Muscle of arm (tissue), 14 donors: ENCODE results near the gene STAP2. TPM values are rescaled to one million over a fixed set of nuclear protein-coding genes. Genes with fewer than 3 reads are reported as not detected.

Experiments
- DNase-seq: peaks from one replicate; pipeline ENCODE4 v3.0.0-alpha.2; 2013
- long read RNA-seq, 11 donors: transcript quantifications; one replicate each; lab custom pipeline, GENCODE V29; 2026
- polyA plus RNA-seq, 12 donors: library from polyadenylated mRNA; unstranded; fragments of 120-200 nt; gene quantifications; one replicate each; pipeline ENCODE4 v1.2.1, GENCODE V29; 2013; ENCODE audit not compliant: insufficient read length in 12 of 12

The STAP2 gene, protein sequence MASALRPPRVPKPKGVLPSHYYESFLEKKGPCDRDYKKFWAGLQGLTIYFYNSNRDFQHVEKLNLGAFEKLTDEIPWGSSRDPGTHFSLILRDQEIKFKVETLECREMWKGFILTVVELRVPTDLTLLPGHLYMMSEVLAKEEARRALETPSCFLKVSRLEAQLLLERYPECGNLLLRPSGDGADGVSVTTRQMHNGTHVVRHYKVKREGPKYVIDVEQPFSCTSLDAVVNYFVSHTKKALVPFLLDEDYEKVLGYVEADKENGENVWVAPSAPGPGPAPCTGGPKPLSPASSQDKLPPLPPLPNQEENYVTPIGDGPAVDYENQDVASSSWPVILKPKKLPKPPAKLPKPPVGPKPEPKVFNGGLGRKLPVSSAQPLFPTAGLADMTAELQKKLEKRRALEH
- 10 to 100 TPM in 2 of 12 donors, 1 to 10 TPM in 8, not detected in 2; 3.5 to 37.7 (median 5.1) TPM for polyA plus RNA-seq
- long read RNA-seq, donor 1, transcript STAP2-201 (13 exons, 1,426 nt): major isoform, 10 of 34 reads
- long read RNA-seq, donor 1, partial matches to known transcripts: 16 of 34 reads
- long read RNA-seq, donor 1, other reads (novel, unspliced or antisense): 5 of 34 reads
- long read RNA-seq, donor 2: 0 reads
- long read RNA-seq, donor 3: 0 reads
- long read RNA-seq, donor 4: 0 reads
- long read RNA-seq, donor 5, partial matches to known transcripts: 0 of 1 reads
- long read RNA-seq, donor 5, other reads (novel, unspliced or antisense): 0 of 1 reads
- long read RNA-seq, donor 6: 0 reads
- long read RNA-seq, donor 7, partial matches to known transcripts: 0 of 1 reads
- long read RNA-seq, donor 7, other reads (novel, unspliced or antisense): 0 of 1 reads
- long read RNA-seq, donor 8, partial matches to known transcripts: 0 of 1 reads
- long read RNA-seq, donor 8, other reads (novel, unspliced or antisense): 0 of 1 reads
- long read RNA-seq, donor 9, partial matches to known transcripts: 0 of 2 reads
- long read RNA-seq, donor 9, other reads (novel, unspliced or antisense): 0 of 2 reads
- long read RNA-seq, donor 10: 0 reads
- long read RNA-seq, donor 11: 0 reads

DNA sequence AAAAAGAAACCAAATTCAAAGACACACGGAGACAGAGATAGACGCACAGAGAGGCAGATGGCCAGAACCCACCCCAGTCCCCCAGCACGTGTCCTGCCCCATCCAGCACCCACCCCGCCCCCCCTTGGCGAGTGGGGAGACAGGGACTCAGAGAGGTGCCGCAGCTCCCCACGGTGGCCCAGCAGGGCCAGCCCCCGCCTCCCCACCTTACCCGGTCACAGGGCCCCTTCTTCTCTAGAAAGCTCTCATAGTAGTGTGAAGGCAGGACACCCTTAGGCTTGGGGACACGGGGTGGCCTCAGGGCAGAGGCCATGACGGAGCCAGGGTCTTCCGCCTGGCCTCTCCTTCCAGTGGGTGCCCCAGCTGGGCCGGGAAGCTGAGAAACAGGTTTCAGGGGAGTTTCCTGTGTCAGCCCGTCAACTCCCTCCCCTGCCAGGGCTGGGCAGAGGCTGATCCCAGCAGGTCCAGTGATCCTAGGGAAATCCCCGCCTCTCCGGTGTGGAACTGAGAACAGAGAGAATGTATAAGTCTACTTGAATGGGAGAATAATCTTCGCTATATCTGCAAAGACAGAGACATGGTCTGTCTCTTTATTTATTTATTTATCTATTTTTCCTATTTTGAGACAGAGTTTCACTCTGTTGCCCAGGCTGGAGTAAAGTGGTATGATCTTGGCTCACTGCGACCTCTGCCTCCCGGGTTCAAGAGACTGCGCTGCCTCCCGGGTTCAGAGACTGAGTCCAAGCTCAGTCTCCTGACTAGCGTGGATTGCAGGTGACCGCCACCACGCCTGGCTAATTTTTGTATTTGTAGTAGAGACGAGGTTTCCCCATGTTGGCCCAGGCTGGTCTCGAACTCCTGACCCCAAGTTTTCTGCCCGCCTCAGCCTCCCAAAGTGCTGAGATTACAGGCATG is at the start of gene STAP2:
TSS of gene STAP2 (minus strand) at position 387 of the 915 bp plus-strand sequence. CDS start at position 313, 74 bp downstream.
- no peak for DNase-seq

DNA sequence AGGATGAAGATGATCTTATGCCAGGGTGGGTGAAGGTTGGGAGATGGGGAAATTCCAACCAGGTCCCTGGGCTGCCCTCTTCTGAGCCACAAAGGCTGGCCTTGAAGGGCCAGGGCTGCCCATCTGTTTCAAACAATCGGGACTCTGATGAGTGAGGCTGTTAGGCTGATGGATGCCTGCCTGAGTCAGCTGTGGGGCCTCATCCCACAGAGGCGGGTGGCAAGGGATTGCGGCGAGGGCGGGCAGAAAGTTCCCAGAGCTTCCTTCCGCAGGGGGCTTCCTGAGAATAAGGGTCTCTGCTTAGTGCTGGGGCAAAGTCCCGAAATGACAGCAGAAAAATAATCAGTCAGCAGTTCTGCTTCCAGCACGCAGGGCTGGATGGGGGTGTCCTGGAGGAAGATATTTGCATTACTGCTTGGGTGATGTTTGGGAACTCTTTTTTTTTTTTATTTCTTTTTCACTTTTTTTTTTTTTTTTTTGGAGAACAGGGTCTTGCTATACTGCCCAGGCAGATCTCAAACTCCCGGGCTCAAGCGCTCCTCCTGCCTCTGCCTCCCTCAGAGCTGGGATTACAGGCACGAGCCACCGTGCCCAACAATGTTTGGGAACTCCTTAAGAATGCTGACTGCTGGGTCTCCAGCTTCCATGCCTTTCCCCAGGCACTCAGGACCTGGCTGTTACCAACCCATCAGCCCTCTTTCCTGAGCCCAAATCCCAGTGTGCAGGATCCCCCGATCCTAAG is 47.6 kb upstream of the STAP2 start:
- no peak for DNase-seq

DNA sequence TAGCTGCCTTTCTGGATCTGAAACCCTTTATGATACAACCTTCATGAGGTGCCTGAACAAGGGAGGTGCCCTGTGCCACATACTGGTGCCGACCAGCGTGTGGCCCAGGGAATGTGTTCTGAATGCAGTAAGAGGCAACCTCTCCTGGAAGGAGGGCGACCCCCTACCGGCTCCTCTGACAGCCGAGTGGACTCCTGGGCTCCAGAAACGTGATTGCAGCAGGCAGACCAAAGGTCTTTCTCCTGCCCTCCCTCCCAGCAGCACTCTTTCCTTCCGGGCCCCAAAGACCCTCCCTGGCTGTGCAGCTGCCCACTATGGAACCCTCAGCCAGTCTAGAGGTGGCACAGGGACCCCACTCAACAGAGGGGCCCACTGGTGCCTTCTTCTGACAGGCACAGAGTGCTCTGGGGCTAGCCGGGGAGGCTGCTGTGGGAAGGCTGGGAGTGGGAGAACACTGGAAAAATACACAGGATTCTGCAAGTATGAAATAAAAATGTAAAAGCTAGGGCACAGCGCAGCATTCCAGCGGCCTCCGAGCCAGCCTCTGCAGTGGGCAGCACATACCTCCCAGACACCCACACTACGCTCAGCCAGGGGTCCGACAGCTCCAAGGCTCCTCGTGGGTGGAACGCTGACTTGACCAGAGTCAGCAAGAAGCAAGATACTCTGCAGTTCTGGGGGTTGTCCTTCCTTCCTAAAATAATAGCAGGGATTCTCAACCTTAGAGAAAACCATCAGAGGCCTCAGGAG is 46.8 kb upstream of the STAP2 start:
- no peak for DNase-seq

DNA sequence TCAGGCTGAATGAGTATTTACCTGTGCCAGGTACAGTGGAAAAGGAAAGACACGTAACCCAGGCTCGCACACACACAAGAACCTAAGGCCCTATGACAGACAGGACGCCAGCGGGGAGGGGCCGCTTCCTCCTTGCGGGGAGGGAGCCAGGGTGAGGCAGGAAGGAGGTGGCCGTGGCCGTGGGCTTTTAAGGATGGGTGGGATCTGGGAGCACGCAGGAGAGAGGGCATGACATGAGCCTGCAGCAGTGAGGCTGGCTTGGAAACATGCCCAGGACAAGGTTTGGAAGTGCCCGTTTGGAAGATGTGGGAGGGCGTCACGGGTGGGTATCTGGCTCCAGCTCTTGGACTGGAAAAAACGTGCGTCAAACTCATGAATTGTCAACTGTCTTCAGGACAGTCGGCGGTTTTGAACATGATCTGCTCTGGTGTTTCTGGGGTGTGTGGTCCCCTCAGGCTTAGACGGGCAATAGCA is 41.7 kb upstream of the STAP2 start:
- no peak for DNase-seq

DNA sequence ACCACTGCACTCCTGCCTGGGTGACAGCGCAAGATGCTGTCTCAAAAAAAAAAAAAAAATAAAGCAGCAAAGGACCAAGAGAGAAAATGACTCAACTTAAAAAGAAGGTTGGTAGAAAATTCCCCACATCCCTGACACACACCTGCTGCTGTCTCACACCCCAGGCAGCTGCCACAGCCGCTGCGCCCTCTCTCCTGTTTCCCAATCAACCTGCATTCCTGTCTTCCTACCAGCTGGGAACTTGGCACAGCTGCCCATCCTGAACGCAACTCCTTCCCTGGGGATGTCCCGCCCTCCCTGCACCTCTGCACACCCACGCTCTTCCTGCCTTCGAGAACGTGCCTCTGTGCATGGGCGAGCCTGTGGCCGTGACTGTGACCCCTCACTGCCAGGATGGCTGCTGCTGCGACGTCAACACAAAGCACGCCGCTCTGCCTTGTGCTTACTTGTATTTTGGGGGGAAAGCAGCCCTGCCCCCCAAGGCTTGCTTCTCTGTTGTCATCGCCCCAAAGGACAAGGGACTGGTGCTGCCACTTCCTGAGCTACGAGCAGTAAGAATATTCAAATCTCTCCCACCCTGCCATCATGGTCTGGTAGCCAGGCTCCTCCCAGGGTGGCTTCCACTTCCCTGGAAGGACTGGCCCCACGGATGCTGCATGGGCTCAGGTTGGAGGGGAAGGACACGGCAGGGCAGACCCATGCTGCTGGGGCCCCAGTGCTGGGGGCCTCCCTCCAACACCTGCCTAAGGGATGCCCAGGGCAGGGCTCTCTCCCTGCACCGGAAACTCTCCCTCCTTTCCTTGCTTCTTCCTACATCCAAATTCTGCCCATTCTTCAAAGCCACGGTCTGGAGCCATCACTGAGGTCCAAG is 41.0 kb upstream of the STAP2 start:
- no peak for DNase-seq

DNA sequence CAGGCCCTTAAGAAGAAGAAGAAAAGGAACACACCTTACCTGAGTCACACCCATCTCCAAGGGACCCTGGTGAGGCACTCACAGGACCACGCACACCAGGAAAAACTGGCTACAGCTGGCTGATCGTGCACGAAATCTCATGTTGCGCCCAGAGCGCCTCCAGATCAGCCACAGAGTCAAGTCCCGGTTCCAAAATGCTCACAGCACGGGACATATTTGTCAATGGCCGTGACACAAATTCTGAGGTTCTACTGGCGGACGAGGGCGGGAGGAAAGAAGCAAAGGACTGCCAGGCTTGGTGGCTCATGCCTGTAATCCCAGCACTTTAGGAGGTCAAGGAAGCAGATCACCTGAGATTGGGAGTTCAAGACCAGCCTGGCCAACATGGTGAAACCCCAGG is 40.3 kb upstream of the STAP2 start:
- no peak for DNase-seq

DNA sequence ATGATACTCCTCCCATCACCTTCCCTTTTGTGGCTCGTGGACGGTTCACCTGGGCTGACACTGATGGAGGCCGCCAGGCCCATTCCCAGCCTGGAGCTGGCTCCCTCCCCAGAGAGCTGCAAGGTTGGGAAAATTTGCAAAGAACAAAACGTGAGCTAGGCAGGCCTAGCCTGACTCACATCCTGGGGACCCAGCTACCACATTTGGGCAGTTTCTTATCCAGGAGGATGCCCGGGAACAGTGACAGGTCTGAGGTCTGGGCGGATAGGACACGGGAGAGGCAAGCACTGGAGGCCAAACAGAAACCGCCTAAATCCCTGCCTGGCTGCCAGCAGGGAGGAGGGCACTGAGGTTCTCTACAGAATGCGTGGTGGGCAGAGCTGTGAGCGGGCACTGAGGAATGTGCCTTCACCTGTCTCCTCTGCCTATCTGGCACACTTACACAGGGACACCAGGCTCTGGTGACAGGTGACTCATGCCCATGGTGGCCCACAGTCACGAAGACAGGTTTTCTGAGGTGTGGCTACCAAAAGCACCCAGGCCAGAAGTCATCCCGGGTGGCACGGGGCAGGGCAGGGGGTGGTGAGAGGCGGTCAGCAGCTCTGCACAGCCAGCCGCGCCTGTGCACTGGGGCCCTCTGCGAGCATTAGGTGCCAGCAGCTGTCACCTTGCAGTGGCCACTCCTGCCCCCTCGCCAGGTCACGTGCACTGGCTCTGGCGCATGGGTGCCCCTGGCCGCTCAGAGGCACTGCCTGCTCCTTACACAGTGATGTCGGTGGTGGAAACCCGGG is 38.6 kb upstream of the STAP2 start:
- no peak for DNase-seq

DNA sequence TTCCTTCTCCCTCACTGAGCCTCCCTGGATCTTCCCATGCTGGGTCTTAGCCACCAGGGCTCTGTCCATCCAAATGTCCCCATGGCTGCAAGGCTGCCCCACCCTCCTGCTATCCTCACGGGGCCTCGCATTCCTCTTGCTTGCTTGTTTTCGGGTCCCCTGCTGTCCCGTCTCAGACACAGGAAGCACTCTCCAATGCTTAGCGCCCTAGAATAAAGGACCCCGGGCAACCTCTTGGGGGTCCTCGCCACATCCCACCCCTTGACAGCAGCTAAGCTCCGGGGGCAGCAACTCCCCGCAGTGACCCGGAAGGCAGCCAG is 38.0 kb upstream of the STAP2 start:
- DNase-seq: no peak

DNA sequence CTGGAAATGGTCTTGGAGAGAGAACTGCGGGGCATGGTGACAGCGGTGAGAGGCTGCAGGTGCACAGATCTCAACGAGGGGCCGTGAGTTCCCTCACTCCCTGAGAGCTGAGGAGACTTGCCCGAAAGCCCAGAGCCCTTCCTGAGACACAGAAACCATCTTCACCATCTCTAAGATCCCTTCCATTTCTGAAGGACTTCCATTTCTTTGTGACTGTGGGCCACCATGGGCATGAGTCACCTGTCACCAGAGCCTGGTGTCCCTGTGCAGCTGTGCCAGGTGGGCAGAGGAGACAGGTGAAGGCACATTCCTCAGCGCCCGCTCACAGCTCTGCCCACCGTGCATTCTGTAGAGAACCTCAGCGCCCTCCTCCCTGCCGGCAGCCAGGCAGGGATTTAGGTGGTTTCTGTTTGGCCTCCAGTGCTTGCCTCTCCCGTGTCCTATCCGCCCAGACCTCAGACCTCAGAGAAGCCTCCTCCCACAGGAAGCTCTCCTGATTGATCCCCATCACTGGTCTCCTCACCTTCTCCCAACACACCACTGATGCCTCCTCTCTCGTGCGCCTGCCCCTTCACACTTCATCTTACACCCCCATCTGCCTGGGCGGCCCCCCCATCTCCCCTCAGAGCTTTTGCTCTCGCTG is 37.5 kb upstream of the STAP2 start:
- DNase-seq: no peak

DNA sequence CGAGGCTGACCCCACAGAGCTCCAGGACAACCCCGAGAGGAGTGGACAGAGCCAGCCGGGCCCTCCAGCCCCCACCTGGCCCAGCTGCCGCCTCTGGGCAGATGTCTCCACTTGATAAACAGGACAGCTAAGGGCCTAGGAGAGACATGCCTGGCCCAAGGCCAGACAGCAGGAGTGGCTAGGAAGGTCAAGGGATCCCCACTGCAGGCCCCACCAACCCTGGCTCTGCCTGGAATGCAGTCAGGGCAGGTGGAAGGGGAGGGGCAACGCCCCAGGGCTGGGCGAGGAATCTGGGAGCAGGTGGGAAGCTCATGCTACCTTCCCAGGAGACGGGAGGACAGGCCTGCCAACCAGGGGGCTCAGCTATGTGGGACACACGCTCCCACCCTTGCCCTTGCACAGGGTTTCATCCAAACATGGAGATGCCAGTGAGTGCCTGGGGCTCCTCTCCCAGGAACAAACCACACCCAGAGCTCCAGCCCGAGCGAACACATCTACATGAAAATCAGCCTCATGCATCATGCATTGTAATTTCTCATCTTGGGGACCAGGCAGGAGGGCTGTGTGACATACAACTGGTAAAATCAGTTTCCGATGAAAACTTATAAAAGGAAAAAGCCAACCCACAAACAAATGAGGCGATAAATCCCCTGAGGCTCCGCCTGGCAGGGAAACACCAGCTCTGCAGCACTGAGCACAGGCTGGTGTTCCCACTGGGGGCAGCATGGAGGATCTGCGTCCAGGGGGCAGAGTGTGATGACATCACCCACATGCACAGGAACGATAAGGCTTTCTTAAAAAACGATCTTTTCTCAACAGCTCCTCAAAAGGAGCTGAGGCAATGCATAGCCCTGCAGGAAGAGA is 36.8 kb upstream of the STAP2 start:
- DNase-seq: no peak

DNA sequence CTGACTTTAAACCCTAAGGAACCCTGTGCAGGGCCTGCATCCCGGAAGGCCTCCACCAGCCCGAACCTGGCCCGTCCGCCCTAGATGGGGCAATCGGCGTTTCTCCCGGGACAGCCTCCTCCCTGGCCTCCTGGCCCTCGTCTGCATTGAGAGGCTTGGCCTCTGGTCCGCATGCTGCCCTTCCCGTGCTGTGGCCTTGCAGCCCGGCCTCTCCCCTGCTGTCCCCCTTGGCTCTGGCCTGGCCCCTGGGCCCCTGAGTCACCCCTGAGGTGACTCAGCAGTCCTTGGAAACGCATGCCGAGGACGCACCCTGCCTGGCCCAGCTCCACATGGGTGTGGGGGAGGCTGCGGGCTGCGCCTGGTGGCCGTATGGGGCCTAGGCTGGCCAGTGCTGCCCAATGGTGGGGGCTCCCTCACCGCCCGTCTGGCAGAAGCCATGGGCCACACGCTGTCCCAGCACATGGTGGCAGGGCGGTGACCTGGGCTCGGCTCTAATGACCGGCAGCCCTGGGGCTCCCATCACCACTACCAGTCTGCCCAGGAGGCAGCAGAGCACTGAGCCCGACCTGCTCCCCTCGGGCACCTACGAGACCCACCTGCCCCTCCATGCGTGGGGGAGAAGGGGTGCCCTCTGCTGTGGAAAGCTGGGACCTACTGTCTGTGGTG is 36.0 kb upstream of the STAP2 start:
- DNase-seq: no peak

DNA sequence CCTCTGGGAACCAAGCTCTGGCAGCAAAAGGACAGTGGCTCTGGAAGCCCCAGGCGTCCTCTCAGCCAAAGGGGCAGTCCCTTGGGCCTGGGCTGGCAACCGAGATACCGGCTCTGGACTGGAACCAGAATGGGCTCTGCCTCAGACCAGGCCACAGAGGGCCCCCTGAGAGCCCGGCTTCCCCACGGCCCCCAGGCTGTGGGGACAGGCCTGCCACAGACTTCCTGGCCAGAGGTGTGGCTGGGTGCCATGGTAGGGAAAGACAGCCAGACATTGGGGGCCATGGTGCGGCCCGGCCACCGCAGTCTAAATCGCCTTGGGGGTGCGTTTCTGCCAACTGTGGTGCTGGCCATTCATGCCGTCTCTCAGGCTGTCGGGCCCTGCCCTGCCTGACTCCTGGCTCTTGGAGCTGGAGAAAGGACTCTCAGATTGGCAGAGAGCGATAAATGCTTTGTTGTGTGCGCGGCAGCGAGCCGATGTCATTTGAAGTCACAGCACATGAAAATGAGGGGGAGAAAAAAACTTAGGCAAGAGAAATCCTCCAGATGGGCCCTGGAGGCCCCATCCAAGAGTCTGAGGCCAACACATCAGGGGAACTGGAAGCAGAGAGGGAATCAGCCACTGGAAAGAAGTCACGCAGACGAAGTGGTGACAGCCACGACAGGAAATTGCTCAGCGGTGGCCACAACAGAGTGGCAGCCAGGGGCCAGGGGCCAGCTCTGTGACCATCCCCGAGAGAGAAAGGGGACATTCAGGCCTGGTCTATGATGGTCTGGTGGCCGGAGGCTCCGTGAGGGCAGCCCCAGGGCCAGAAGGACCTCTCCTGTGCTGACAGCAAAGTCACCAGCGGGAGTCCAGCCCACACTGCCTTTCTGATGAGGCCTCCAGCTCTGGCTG is 35.2 kb upstream of the STAP2 start:
- no peak for DNase-seq

DNA sequence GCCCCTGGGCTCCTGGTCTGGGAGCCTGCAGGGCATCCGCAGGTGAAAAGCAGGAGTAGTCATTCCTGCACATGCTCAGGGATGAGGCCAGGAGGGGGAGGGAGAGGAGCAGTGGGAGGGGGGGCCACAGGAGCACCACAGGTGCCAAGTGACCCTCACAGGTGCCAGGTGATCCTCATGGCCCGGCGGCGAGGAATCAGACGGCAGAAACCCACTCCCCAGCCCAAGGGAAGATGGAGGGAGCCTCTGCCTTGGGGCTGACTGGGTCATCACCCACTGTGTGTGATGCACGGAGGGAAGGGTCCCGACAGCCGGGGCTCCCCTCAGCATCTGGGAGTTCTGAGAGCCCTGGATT is 34.4 kb upstream of the STAP2 start:
- DNase-seq: no peak

DNA sequence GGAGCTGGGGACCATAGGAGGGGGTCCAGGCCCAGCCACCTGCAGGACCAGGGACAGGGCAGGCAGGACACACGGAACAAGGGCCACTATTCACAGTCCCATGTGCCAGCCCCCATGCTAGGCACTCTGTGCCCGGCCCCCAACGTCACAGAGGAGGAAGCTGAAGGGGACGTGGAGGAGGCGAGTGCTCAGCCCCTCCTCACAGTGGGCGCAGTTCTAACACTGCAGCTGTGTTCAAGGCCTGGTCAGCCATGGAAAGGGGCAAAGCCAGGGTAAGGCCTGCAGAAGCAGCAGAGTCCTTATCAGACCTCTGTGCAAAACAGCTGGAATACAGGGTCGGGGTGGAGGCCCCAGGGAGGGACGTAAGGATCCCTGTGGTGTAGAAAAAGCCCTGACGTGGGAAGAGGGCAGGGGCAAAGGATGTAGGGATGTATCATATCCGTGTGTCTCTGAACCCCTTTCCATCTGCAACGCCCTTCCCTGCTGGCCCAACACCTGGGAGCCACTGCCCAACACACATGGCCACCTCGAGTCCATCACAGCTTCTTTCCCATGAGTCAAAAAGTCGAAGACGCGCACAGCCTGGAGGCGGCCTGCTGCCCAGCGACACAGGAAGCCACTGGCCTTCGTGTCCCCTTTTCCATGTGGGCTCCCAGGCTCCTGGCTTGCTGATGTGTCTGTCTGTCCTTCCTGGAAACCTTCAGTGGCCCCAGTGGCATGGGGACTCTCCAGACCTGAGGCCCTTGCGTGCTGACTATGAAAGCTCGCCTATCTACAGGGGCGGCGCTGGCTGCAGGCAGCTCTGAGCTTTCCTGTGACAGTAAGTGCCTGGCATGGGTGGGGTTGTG is 33.8 kb upstream of the STAP2 start:
- DNase-seq: no peak
